Heart left ventricle (tissue), 16 donors: Measurements from ENCODE around the gene SLC18A3. TPM values are rescaled to one million over a fixed set of nuclear protein-coding genes. Genes with fewer than 3 reads are reported as not detected.

ENCODE experiments used
- ATAC-seq, 4 donors: fragments of 200-7000 bp; cut with Tn5 transposase; one replicate each; pipeline ENCODE4 v1.9.1; 2020 to 2022; ENCODE audit warnings: moderate library complexity in 4 of 4, mild to moderate bottlenecking in 3 of 4, moderate number of reproducible peaks in 1 of 4
- DNase-seq, 5 donors: peaks; one replicate each; pipeline ENCODE4 v3.0.0-alpha.2; 2020
- H3K27ac ChIP-seq, 12 donors: fragments of 200-600 bp; sonication (generic) in 4 of 12; one replicate each; pipeline versions ENCODE4 v1.5.0 to v1.8.0; 2016 to 2022; ENCODE audit warnings: mild to moderate bottlenecking in 2 of 12
- H3K27me3 ChIP-seq, 9 donors: fragments of 200-600 bp; sonication (generic) in 2 of 9; one replicate each; pipeline versions ENCODE4 v1.5.1 to v1.8.0; 2016 to 2022; ENCODE audit warnings: mild to moderate bottlenecking in 3 of 9
- H3K36me3 ChIP-seq, 9 donors: fragments of 200-600 bp; sonication (generic) in 2 of 9; one replicate each; pipeline versions ENCODE4 v1.5.0 to v1.8.0; 2018 to 2022; ENCODE audit warnings: mild to moderate bottlenecking in 2 of 9
- H3K4me1 ChIP-seq, 12 donors: fragments of 200-600 bp; sonication (generic) in 4 of 12; one replicate each; pipeline versions ENCODE4 v1.5.0 to v1.8.0; 2016 to 2022; ENCODE audit warnings: mild to moderate bottlenecking in 3 of 12
- H3K4me3 ChIP-seq, 12 donors: fragments of 200-600 bp; sonication (generic) in 4 of 12; one replicate each; pipeline versions ENCODE4 v1.5.0 to v1.8.0; 2017 to 2022; ENCODE audit warnings: mild to moderate bottlenecking in 9 of 12, moderate library complexity in 4 of 12
- H3K9me3 ChIP-seq, 12 donors: fragments of 200-600 bp; sonication (generic) in 4 of 12; one replicate each; pipeline versions ENCODE4 v1.5.0 to v1.8.0; 2016 to 2022; ENCODE audit warnings: mild to moderate bottlenecking in 1 of 12
- POLR2A ChIP-seq, 2 donors: fragments of 450-650 bp; IDR thresholded peaks; one replicate each; pipeline ENCODE4 v1.6.1; 2017; ENCODE audit warnings: antibody characterized with exemption in 2 of 2, mild to moderate bottlenecking in 2 of 2, moderate library complexity in 2 of 2
- WGBS, 4 donors: extraction: QIAGEN DNeasy Blood & Tissue Kit in 2 of 4; methylation state at CpG; one replicate each; pipeline versions ENCODE4 v1.1.5 to v1.1.7; 2013 to 2018; 5-methylcytosine and 5-hydroxymethylcytosine counted together
- intact Hi-C, 10 donors: fragments of 100-400 bp; cut with DNase I; formaldehyde crosslinking; loops; one replicate each; pipeline versions ENCODE4 v1.11.1 to v1.14.2; 2022
- polyA plus RNA-seq, 2 donors: library from polyadenylated mRNA; stranded (reverse); fragments of 200-250 nt; gene quantifications; one replicate each; pipeline ENCODE4 v1.2.3, GENCODE V29; 2013
- total RNA-seq, 9 donors: library from RNA; depleted of rRNA in 2 of 9; stranded (reverse); fragments of >200 nt in 2 of 9; fragmentation: NEBNext Ultra II Directional in 3 of 9; extraction: Animal tissue kit (Norgen Biotek cat#: 25700) in 3 of 9; gene quantifications; one replicate each; pipeline versions ENCODE4 v1.1.0 to v1.2.4, GENCODE V29; 2016 to 2023
- TF ChIP-seq, protein P1 (sequence below), 12 donors: fragments of 200-600 bp; sonication (generic) in 4 of 12; IDR thresholded peaks; one replicate each; pipeline versions ENCODE4 v1.5.0 to v1.8.0; 2018 to 2022; ENCODE audit warnings: antibody characterized with exemption in 12 of 12, mild to moderate bottlenecking in 5 of 12
- donor health status: ischemic (EF 13 %, LVEDD 7.1; RV severe dilation, severe dysfunction).
- donor health status: healthy with polysubstance abuse.
- donor health status: DM: no; HTN: yes; CAD: no.
- donor health status: DM: no; HTN: no; CAD: no.
- donor health status: ischemic (EF 25% LVEDD 6.9; RV normal size, moderate dysfunction).
- donor health status: ischemic (EF 25% LVEDD 5.7; RV mildly dilated, moderate dysfunction).
- donor health status: healthy.
- donor health status: DM: yes; HTN: yes; CAD: no.
- donor health status: ischemic (EF 35%, LVEDD 5.7; RV mildly dilated, moderate dysfunction).
- donor health status: nonischemic (EF 11% LVEDD 7.7; RV severe dilation, severe dysfunction).
- donor health status: DM: yes; HTN: yes; CAD: no.
- donor health status: PGD.
- donor health status: ischemic (EF 29% LVEDD 5.4; RV normal size, mild dysfunction).
- donor health status: nonischemic (EF 23%, LVEDD 6.1; RV moderate dilation, normal function).

Gene SLC18A3
- total and polyA plus RNA-seq, 11 donors, result not detected

DNA sequence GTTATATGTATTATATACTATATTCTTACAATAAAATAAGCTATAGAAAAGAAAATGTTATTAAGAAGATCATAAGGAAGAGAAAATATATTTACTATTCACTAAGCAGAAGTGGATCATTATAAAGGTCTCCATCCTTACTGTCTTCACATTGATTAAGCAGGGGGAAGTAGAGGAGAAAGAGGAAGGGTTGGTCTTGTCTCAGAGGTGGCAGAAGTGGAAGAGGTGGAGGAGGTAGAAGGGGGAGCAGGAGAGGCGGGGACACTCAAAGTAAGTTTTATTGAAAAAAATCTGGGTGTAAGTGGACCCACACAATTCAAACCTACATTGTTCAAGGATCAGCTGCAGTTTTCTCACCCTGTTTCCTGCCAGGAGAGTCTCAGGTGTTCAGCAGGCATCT, 42.3 kb upstream of the SLC18A3 start:
- no peak overlapping the region for H3K27ac ChIP-seq
- DNase-seq (no peak), ATAC-seq (no peak)
- no peak overlapping the region for H3K4me3 ChIP-seq
- no peak for TF ChIP-seq POLR2A (IDR thresholded peaks at IDR 0.05)
- TF ChIP-seq, protein P1, sequence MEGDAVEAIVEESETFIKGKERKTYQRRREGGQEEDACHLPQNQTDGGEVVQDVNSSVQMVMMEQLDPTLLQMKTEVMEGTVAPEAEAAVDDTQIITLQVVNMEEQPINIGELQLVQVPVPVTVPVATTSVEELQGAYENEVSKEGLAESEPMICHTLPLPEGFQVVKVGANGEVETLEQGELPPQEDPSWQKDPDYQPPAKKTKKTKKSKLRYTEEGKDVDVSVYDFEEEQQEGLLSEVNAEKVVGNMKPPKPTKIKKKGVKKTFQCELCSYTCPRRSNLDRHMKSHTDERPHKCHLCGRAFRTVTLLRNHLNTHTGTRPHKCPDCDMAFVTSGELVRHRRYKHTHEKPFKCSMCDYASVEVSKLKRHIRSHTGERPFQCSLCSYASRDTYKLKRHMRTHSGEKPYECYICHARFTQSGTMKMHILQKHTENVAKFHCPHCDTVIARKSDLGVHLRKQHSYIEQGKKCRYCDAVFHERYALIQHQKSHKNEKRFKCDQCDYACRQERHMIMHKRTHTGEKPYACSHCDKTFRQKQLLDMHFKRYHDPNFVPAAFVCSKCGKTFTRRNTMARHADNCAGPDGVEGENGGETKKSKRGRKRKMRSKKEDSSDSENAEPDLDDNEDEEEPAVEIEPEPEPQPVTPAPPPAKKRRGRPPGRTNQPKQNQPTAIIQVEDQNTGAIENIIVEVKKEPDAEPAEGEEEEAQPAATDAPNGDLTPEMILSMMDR (IDR thresholded peaks at IDR 0.05), result no peak
- no peaks in the 10 kb centered on the region for H3K36me3 ChIP-seq
- H3K27me3 ChIP-seq, result no peaks in the 10 kb centered on the region
- 84 to 96% (median 87%) methylated on average over 1 of the region's 1 CpG for WGBS, 4 donors
- intact Hi-C loops, result no loop called here
- peaks cover 0 to 12% (median 0%) of the 10 kb centered on the region in 12 donors for H3K9me3 ChIP-seq
- no peaks in the 10 kb centered on the region for H3K4me1 ChIP-seq

DNA sequence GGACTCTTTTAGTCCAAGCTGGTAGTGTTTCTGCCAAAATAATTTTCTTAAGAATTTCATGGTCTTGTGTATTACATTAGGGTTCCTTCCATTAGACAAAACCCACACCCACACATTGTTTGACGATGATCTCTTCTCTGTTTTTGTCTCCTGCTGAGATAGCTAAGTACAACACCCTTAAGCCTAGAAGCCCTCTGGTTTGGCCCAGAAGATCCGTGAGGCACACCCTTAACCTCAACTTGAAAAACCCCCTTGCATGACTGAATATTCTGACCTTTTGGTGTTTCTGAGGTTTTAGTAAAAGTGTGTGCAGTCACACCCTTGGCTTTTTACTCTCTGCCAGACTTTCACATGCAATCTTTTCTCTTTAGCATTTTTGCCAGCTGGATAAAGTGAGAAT, 41.9 kb upstream of the SLC18A3 start:
- DNase-seq, result no peak
- Histone ChIP-seq H3K27ac (peak overlapping the region in 1 of 12 donors; percentile 37), H3K27me3 (no peaks in the 10 kb centered on the region), H3K4me3 (no peak overlapping the region), H3K9me3 (peaks cover 0 to 12% (median 0%) of the 10 kb centered on the region in 12 donors), H3K36me3 (no peaks in the 10 kb centered on the region), H3K4me1 (no peaks in the 10 kb centered on the region)
- TF ChIP-seq, protein P1 (IDR thresholded peaks at IDR 0.05), result no peak
- no peak for TF ChIP-seq POLR2A (IDR thresholded peaks at IDR 0.05)
- ATAC-seq, result peak in 1 of 4 donors; percentile 22
- intact Hi-C loops, result no loop called here
- WGBS, 4 donors, result 61 to 84% (median 72%) methylated on average over 2 of the region's 2 CpGs

DNA sequence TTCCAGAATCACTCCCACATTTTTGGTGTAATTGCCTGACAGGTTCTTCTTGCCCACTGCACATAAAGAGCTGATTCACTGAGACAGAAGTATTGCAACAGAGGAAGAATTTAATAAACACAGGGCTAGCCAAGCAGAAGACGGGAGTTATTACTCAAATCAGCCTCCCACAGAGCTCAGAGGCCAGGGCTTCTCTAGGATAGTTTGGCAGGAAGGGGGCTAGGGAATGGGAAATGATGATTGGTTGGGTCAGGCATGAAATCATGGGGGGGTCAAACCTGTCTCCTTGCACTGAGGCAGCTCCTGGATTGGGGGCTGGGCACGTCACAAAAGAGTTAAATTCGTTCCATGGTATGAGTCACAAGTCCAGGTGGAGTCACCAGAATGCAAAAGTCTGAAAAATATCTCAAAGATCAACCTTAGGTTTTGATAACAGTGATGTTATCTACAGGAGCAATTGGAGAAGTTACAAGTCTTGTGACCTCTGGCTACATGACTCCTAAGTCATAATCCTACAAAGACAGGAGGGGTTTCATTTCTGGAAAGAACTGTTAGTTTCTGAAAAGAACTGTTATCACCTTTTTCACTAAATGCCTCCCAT, 41.0 kb upstream of the SLC18A3 start:
- DNase-seq (no peak), ATAC-seq (peak in 1 of 4 donors; percentile 29)
- Histone ChIP-seq H3K9me3 (peaks cover 0 to 12% (median 0%) of the 10 kb centered on the region in 12 donors), H3K27ac (no peak overlapping the region), H3K4me1 (no peaks in the 10 kb centered on the region), H3K27me3 (no peaks in the 10 kb centered on the region), H3K4me3 (no peak overlapping the region), H3K36me3 (no peaks in the 10 kb centered on the region)
- intact Hi-C loops, result no loop called here
- 57 to 69% (median 60%) methylated on average over 3 of the region's 3 CpGs for WGBS, 4 donors
- TF ChIP-seq, protein P1 (IDR thresholded peaks at IDR 0.05), result no peak
- TF ChIP-seq POLR2A (IDR thresholded peaks at IDR 0.05), result no peak

DNA sequence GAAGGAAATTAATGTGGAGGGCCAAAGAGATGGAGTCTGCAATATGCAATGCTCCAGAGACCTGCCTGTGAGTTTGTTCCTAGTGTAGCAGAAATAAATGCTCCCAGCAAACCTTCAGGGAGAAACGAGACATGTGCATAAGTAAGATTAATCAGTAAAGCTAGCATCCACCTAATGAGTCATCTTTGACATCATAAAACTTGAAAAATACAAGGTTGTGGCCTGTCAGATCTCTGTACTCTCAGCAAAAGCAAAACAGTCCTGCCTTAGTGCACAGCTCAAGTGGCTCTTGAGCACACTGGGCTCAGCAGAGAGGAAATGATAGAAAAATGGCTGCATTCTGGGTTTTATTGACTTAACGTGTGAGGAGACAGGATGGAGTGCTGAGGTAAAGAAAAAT, 38.7 kb upstream of the SLC18A3 start:
- DNase-seq, result no peak
- TF ChIP-seq, protein P1 (IDR thresholded peaks at IDR 0.05), result no peak
- no peak for TF ChIP-seq POLR2A (IDR thresholded peaks at IDR 0.05)
- 38 to 63% (median 51%) methylated on average over 2 of the region's 2 CpGs for WGBS, 4 donors

More for the DNA sequence above, 38.7 kb upstream of the SLC18A3 start:
- no peaks in the 10 kb centered on the region for H3K4me1 ChIP-seq
- no peak for ATAC-seq
- no peak overlapping the region for H3K27ac ChIP-seq
- H3K4me3 ChIP-seq, result no peak overlapping the region
- H3K36me3 ChIP-seq, result no peaks in the 10 kb centered on the region
- peaks cover 0 to 12% (median 0%) of the 10 kb centered on the region in 12 donors for H3K9me3 ChIP-seq
- intact Hi-C loops, result no loop called here
- H3K27me3 ChIP-seq, result no peaks in the 10 kb centered on the region
